ENCODE measurements around the gene CCDC92B.

CCDC92B gene

DNA sequence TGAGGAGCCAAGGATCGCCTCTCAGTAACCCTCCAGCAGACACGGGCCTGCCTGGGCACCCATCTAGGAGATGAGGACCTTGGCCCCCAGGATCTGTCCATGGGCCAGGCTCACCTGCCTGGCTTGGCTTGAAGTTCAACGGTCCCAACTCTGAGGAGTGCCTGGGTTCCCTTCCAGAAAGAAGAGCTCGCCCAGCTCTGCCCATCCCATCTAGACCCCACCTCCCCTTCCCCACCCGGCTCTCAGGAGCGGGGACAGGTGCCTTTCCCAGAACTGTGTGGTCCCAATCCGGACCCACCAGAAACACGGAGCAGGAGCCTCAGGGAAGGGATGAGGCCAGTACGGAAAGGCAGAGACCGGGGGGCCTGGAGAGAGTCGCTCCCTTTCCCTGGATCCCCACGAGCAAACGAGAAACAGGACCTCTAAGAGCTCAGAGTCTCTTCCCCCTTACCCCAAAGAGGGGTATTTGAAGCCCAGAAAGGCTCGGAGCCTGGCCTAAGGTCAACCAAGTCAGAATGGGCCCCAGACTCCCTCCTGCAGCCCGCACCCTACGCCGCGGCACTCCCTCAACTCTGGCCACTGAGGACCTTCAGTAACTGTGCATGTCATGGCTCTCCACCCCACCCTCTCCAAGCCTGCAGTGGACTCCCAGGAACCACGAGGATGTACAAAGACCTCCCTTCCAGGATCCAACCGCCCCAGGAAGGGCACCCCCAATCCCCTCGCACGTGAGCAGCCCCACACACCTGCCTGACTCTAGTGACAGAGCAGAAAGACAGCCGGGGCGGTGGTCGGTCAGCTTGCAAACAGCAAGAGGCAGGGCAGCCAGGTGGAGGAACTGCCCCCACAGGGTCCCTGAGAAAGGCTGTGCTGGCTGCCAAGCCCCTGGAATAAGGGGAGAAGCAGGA, 43.3 kb downstream of the CCDC92B start:
- no peak for DNase-seq (ENCODE audit: extremely low read depth, low read depth)
- TF ChIP-seq, protein P1, sequence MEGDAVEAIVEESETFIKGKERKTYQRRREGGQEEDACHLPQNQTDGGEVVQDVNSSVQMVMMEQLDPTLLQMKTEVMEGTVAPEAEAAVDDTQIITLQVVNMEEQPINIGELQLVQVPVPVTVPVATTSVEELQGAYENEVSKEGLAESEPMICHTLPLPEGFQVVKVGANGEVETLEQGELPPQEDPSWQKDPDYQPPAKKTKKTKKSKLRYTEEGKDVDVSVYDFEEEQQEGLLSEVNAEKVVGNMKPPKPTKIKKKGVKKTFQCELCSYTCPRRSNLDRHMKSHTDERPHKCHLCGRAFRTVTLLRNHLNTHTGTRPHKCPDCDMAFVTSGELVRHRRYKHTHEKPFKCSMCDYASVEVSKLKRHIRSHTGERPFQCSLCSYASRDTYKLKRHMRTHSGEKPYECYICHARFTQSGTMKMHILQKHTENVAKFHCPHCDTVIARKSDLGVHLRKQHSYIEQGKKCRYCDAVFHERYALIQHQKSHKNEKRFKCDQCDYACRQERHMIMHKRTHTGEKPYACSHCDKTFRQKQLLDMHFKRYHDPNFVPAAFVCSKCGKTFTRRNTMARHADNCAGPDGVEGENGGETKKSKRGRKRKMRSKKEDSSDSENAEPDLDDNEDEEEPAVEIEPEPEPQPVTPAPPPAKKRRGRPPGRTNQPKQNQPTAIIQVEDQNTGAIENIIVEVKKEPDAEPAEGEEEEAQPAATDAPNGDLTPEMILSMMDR (IDR thresholded peaks at IDR 0.05; ENCODE audit: low read depth, low read length): no peak

DNA sequence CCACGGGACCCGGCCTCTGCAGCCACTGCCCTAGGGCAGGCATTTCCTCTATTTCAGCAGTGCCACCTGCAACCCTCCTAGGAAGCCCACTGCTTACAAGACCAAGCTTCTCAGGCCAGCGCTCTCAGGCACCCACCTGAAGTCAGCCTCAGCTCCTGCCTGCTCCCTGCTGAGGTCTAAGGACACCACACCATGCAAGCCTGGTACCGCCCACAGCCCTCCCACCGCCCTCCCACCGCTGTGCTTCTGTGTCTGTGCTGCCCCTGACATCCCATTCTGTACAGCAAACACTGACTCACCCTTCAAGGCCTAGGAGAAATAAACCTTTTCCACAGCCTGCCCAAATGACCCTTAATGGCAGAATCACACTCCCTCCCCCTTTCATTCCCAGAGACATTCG, 44.2 kb downstream of the CCDC92B start:
- TF ChIP-seq, protein P1 (IDR thresholded peaks at IDR 0.05; ENCODE audit: low read depth, low read length): no peak
- DNase-seq (ENCODE audit: extremely low read depth, low read depth): no peak

DNA sequence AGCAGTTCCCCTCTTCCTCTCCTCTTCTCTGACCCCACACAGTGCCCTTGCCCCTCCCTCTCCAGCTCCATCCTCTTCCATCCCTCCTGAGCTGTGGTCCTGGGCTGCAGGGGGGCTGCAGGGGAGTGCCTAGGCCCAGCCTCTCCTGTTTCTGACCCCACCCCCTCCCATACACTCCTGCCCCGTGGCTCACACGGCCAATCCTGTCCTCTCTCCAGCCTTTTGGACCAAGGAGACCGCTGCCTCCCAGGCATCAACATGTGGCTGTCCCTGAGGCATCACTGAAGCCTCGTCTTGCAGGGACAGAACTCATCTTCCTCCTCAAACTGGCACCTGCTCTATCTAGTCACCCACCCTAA, 44.6 kb downstream of the CCDC92B start:
- no peak for DNase-seq (ENCODE audit: extremely low read depth, low read depth)
- TF ChIP-seq, protein P1 (IDR thresholded peaks at IDR 0.05; ENCODE audit: low read depth, low read length): no peak

DNA sequence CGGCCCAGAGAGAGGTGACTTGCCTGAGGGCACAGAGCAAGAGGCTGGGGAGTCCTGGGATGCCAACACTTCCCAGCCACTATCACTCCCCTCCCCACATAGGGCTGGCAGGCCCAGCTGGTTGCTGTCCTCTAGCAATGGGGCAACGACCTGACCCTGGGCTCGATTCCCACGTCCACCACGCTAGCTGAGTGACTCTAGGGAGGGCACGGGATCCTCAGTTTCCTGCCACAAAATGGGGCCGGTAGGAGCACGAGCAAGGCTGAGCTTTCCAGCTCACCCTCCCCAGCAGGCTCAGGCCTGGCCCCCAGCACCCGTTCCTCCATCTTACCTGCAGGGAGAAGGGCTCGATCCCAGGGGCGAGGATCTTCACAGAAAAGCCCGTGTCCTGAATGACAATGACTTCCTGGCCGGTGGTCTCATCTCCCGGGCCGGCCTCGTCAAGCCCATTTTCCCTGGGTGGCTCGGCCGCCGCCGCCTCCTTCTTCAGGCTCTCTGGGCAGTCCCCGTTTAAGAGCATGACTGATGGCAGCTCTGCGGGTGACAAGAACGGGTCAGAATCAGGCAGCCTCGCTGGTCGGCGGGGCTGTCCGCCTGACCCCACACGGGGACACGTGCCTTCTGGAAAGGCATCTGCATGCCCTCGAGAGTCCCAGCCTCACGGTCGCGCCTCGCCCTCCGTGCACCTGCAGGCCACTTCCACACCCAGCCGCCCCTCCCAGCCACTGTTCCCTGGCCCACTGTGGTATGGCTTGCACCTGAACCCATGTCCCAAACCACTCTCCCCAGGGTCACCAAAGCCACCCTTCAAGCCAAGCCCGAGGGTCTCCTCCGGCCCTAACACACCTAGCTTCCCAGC, 45.2 kb downstream of the CCDC92B start:
- TF ChIP-seq, protein P1 (IDR thresholded peaks at IDR 0.05; ENCODE audit: low read depth, low read length): no peak
- DNase-seq (ENCODE audit: extremely low read depth, low read depth): no peak

DNA sequence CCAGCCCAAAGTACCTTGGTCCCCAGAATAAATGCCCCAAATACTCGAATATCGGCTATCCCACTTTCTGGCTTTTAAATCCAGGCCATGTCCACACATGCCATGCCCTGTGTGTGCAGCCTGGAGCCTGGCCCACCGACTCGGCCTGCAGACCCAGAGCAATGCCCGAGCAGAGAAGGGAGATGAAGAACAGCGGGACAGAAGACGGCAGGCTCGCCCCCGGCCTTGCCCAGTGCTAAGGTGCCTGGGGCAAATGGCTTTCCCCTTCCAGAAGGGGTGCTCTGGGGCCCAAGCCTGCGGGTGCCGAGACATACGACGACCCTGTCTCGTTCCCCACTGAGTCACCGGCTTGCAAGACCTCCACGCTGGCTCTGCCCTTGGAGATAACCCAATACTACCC, 45.8 kb downstream of the CCDC92B start:
- DNase-seq (ENCODE audit: extremely low read depth, low read depth): no peak
- TF ChIP-seq, protein P1 (IDR thresholded peaks at IDR 0.05; ENCODE audit: low read depth, low read length): no peak

DNA sequence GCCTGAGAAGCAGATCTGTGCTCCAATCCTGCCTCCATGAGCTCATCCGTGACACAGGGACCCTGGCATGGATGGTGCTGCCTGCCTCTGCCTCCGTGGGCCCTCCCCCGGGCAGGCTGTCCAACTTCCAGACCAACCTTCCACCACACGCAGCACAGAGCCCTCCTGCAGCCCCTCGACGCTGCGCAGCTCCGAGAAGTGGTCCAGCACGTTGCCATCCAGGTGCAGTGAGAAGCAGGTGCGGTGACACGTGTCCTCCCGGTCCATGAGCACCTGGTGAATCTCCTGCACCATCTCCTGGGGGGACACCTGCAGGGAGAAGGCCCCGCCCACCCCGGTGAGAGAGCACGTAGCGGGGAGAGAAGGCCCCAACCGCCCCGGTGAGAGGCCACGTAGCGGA, 46.3 kb downstream of the CCDC92B start:
- TF ChIP-seq, protein P1 (IDR thresholded peaks at IDR 0.05; ENCODE audit: low read depth, low read length): no peak
- DNase-seq (ENCODE audit: extremely low read depth, low read depth): no peak
